Measurements from ENCODE around the gene CHST12. TPM values are rescaled to one million over a fixed set of nuclear protein-coding genes. Genes with fewer than 3 reads are reported as not detected.

Gene CHST12
- total RNA-seq, result 1 to 10 TPM; 4.8 to 8.5 TPM

DNA sequence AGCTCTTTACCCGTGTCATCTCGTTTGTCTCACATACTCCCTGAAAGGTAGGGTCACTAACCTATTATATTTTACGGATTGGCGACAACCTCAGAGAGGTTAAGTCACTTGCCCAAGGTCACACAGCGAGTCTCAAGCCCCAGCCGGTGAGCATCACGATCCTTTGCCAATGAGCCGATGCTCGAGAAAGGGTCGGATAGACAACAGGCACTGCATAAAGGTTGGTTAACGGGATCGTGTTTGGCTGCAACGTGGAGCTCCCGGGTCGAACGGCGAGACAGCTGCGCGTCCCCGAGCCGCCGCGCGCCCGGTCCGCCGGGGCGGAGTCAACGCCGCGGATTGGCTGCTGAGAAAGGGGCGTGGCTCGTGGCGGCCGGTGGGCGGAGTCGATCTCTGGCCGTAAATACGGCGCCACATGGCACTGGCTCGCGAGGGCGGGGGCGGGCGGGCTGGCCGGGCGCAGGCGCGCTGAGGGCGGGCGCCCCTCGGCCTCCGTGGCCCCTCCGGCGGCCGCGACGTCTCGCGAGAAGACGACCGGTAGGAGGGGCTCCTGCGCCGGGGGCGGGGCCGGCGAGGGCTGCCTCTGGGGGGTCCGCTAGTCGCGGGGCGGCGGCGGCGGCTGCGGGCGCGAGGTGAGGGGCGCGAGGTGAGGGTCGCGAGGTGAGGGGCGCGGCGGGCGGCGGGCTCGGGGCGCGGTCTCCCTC, at the start of gene CHST12:
TSS of gene CHST12 (plus strand) at position 598 of the 704 bp plus-strand sequence. CDS start 29,029 bp downstream, outside the sequence.
- ATAC-seq (replicated peaks), result peak; percentile 65
- H3K27ac Mint-ChIP-seq, result no peak within 1 kb of the TSS
- peak within 1 kb of the TSS; percentile 82 for H3K4me3 Mint-ChIP-seq
- H3K4me1 Mint-ChIP-seq, result peaks cover 43% of the 10 kb centered on the region
- no peaks in the 10 kb centered on the region for H3K9me3 Mint-ChIP-seq
- H3K27me3 Mint-ChIP-seq, result no peaks in the 10 kb centered on the region
- H3K36me3 Mint-ChIP-seq (ENCODE audit: low read depth), result no peaks in the 10 kb centered on the region

DNA sequence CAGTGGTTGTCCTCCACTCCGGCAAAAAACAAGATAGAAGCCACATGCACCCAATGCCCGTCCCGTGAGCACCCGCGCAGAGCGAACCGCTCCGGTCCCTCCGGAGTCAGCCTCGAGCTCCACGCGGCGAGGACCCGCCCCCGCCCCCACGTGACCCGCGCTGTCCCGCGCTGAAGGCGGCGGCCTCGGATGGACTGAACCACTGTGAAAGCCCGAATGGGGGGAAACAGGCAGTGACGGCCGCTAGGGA, 49.5 kb upstream of the CHST12 start:
- Mint-ChIP-seq H3K27me3 (no peaks in the 10 kb centered on the region), H3K4me1 (peaks cover 6% of the 10 kb centered on the region), H3K27ac (peak overlapping the region; percentile 100), H3K36me3 (ENCODE audit: low read depth) (peaks cover 42% of the 10 kb centered on the region), H3K4me3 (peak overlapping the region; percentile 97), H3K9me3 (no peaks in the 10 kb centered on the region)
- ATAC-seq (replicated peaks), result peak; percentile 73

DNA sequence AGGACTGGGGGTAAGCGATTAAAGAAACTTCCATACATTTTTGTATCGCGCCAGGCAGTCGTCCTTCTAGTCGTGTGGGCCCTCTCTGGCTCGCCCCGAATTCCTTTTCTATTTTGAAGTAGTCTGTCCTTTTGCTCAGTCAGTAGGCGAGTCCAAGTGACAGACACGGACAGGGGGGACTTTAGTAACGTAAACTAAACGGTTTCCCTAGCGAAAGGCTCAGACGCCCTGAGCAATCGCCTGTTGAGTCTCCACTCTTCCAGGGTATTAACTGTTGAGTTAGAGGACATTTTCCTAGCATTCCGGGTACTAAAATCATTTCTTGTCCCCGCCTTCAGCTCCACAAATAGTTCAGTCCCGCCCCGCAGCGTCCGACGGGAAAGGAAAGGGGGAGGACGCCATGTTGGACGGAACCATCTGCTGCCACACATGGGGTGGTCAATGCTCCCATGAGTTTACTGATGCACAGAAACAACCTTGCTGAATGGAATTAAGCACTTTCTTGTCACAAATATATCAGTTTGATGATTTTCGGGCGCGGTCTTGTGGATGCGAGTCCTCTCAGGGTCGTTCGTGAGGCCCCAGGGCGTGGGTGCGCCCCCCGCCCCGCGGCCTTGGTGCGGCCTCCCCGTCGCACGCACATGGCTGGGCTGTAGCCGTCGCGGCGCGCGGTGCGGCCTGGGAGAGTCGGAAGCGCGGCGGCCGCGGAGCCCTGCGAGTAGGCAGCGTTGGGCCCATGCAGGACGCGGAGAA, 49.0 kb upstream of the CHST12 start, which contains the start of gene EIF3B:
TSS of gene EIF3B (plus strand) at position 642 of the 753 bp plus-strand sequence. CDS start at position 737, 95 bp downstream.
- Mint-ChIP-seq H3K4me1 (peaks cover 11% of the 10 kb centered on the region), H3K27ac (peak within 1 kb of the TSS; percentile 100), H3K27me3 (no peaks in the 10 kb centered on the region), H3K36me3 (ENCODE audit: low read depth) (peaks cover 47% of the 10 kb centered on the region), H3K9me3 (no peaks in the 10 kb centered on the region), H3K4me3 (peak within 1 kb of the TSS; percentile 97)
- ATAC-seq (replicated peaks), result peak; percentile 92

DNA sequence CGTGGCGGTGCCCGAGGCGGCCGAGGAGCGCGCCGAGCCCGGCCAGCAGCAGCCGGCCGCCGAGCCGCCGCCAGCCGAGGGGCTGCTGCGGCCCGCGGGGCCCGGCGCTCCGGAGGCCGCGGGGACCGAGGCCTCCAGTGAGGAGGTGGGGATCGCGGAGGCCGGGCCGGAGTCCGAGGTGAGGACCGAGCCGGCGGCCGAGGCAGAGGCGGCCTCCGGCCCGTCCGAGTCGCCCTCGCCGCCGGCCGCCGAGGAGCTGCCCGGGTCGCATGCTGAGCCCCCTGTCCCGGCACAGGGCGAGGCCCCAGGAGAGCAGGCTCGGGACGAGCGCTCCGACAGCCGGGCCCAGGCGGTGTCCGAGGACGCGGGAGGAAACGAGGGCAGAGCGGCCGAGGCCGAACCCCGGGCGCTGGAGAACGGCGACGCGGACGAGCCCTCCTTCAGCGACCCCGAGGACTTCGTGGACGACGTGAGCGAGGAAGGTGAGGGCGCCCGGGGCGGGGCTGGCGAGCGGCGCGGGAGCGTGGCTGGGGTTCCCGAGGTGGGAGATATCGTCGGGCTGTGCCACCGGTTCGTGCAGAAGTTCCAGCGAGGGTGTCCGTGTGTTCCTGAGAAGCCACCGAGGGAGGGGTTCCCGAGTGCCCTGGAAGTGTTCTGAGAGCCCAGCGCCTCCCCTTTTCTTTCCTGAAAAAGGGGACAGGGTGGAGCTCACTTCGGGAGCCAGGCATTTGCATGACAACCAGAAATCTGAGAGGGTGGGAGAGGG, 48.3 kb upstream of the CHST12 start:
- Mint-ChIP-seq H3K4me1 (peaks cover 15% of the 10 kb centered on the region), H3K27me3 (no peaks in the 10 kb centered on the region), H3K4me3 (peak overlapping the region; percentile 97), H3K9me3 (no peaks in the 10 kb centered on the region), H3K27ac (peak overlapping the region; percentile 100), H3K36me3 (ENCODE audit: low read depth) (peaks cover 55% of the 10 kb centered on the region)
- peak; percentile 13 for ATAC-seq (replicated peaks)

DNA sequence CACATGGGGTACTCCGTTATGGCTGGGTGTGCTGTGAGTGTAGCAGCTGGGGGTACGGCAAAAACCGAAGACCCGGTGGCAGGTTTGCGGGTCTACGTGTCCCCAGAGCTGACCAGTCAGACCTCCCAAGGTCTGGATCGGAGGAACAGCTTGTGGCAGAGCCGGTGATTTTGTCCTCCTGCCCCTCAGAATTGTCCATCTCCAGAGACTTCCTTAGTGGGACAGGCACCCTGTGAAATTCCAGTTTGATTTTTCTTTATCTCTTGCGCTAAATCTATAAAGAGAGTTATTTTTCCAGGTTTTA, 47.8 kb upstream of the CHST12 start:
- H3K4me3 Mint-ChIP-seq, result peak overlapping the region; percentile 50
- peaks cover 15% of the 10 kb centered on the region for H3K4me1 Mint-ChIP-seq
- H3K27ac Mint-ChIP-seq, result peak overlapping the region; percentile 81
- no peaks in the 10 kb centered on the region for H3K27me3 Mint-ChIP-seq
- ATAC-seq (replicated peaks), result no peak
- no peaks in the 10 kb centered on the region for H3K9me3 Mint-ChIP-seq
- peaks cover 60% of the 10 kb centered on the region for H3K36me3 Mint-ChIP-seq (ENCODE audit: low read depth)

DNA sequence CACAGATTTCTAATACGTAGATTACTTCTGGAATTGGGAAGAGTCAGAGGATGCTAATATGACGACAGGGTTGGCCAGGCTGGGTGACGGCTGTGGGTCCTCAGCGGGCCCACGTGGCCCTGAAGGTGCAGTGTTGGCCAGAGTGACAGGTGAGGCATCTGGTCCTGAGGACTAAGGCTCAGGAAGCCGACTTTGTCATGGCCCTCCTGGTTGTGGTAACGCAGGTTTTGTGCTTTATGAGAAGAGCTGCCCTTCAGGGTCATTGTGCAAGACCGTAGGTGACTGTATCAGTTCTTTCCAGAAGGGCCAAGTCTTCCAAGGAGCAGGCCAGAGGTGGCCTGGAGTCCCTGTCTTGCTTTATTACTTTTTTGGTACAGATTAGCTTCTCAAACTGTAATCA, 46.2 kb upstream of the CHST12 start:
- ATAC-seq (replicated peaks), result no peak
- Mint-ChIP-seq H3K27me3 (no peaks in the 10 kb centered on the region), H3K36me3 (ENCODE audit: low read depth) (peaks cover 75% of the 10 kb centered on the region), H3K9me3 (no peaks in the 10 kb centered on the region), H3K27ac (peak overlapping the region; percentile 56), H3K4me1 (peaks cover 15% of the 10 kb centered on the region), H3K4me3 (peak overlapping the region; percentile 50)

DNA sequence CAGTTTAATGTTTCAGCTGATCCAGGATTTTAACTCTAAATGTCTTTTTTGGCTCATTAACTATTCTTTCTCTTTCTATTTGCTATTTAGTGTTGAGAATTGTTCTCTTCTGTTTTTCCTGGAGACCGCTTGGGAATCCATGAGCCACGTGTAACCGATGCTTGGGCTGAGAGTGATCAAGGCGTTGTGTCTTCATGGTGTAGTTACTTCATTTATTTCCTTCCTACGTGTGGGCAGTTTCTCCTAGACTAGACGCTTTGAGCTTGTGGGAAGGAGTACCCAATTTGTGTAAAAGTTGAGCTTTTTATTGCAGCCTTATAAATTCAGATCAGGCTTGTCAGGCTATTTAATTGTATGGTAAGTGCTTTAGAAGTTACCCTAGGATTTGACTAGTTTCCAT, 45.8 kb upstream of the CHST12 start:
- H3K27ac Mint-ChIP-seq, result peak overlapping the region; percentile 56
- H3K36me3 Mint-ChIP-seq (ENCODE audit: low read depth), result peaks cover 79% of the 10 kb centered on the region
- H3K27me3 Mint-ChIP-seq, result no peaks in the 10 kb centered on the region
- no peaks in the 10 kb centered on the region for H3K9me3 Mint-ChIP-seq
- peak overlapping the region; percentile 50 for H3K4me3 Mint-ChIP-seq
- peaks cover 15% of the 10 kb centered on the region for H3K4me1 Mint-ChIP-seq
- no peak for ATAC-seq (replicated peaks)

DNA sequence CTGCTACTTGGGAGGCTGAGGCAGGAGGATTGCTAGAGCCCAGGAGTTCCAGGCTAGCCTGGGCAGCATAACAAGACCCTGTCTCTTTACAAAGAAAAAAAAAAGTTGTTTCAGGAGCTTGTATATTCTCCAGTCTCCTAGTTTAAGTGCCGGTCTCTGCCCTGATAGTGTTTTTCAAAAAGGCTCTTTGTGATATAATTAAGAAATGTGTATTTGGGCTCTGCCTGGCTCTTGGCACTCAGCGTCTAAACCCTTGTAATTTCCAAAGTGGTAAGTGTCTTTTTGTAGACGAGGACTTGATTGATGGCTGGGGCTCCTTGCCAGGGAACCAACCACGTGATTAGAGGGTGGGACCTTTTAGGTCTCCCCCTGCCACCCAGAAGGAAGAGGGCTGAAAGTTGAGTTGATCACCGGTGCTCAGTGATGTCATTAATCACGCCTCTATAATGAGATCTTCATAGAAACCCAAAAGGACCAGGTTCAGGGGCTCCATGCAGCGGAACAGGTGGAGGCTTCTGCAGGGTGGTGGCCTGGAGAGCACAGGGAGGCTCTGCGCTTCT, 44.4 kb upstream of the CHST12 start:
- peak overlapping the region; percentile 19 for H3K4me3 Mint-ChIP-seq
- peak overlapping the region; percentile 52 for H3K27ac Mint-ChIP-seq
- no peaks in the 10 kb centered on the region for H3K27me3 Mint-ChIP-seq
- H3K36me3 Mint-ChIP-seq (ENCODE audit: low read depth), result peaks cover 94% of the 10 kb centered on the region
- no peak for ATAC-seq (replicated peaks)
- H3K4me1 Mint-ChIP-seq, result peaks cover 15% of the 10 kb centered on the region
- no peaks in the 10 kb centered on the region for H3K9me3 Mint-ChIP-seq

DNA sequence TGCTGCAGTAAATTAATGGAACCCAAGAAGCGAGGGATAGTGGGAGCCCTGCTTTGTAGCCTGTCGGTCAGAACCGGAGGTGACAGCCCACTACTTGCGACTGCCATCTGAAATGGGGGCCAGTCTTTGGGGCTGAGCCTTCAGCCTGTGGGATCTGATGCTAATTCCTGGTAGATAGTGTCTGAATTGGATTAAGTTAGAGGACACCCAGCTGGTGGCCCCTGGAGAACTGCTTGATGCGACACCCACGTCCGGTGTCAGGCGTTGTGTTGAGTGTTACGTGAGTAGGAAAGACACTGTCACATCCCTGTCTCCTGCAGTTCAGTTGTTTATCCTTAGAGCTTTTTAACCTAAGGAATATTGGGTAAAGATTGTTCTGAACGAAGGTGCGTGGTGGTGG, 43.8 kb upstream of the CHST12 start:
- H3K9me3 Mint-ChIP-seq, result no peaks in the 10 kb centered on the region

DNA sequence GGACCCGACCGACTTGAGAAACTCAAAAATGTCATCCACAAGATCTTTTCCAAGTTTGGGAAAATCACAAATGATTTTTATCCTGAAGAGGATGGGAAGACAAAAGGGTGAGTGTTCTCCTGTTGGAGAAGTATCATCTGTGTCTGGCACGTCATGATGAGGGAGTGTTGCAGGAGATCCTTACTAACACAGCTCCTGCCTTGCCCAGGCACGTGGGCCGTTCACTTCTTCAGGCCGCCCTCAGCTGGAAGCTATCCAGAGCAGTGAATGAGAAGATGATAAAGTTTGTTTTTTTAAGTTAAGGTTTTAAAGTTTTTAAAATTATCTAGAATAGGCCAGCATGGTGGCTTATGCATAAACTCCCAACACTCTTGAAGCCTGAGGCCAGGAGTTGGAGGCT, 42.6 kb upstream of the CHST12 start:
- no peak for ATAC-seq (replicated peaks)
- Mint-ChIP-seq H3K27ac (peak overlapping the region; percentile 38), H3K27me3 (no peaks in the 10 kb centered on the region), H3K36me3 (ENCODE audit: low read depth) (peaks cover 100% of the 10 kb centered on the region), H3K9me3 (no peaks in the 10 kb centered on the region), H3K4me1 (peaks cover 15% of the 10 kb centered on the region), H3K4me3 (no peak overlapping the region)

More for the DNA sequence above, 43.8 kb upstream of the CHST12 start:
- Mint-ChIP-seq H3K27ac (peak overlapping the region; percentile 36), H3K36me3 (ENCODE audit: low read depth) (peaks cover 94% of the 10 kb centered on the region), H3K4me1 (peaks cover 15% of the 10 kb centered on the region), H3K27me3 (no peaks in the 10 kb centered on the region), H3K4me3 (no peak overlapping the region)
- no peak for ATAC-seq (replicated peaks)

DNA sequence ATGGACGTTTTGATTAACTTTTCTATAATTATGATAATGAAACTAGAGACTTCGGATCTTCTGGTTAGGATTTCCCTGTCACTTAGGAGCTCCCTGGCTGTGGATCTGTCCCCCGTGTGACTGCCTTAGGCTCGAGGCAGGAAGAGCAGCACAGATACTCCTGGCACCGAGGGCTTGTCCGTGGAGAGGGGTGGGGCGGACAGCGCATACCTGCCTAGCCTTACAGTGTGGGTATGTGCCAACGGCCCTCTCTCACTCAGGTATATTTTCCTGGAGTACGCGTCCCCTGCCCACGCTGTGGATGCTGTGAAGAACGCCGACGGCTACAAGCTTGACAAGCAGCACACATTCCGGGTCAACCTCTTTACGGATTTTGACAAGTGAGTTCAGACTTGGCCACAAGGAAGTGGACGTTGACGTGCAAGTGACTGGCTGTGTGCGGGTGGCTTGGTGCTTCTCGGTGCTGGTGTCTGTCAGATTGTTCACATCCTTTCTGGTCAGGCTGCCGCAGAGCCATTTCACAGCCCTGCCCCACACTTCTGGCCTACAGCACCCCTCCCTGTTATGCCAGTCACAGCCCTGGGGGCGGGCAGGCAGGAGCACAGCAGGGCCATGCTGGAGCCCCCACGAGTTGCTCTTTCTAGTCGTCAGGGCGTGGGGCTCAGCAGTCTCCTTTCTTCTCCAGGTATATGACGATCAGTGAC, 40.9 kb upstream of the CHST12 start:
- H3K36me3 Mint-ChIP-seq (ENCODE audit: low read depth), result peaks cover 100% of the 10 kb centered on the region

DNA sequence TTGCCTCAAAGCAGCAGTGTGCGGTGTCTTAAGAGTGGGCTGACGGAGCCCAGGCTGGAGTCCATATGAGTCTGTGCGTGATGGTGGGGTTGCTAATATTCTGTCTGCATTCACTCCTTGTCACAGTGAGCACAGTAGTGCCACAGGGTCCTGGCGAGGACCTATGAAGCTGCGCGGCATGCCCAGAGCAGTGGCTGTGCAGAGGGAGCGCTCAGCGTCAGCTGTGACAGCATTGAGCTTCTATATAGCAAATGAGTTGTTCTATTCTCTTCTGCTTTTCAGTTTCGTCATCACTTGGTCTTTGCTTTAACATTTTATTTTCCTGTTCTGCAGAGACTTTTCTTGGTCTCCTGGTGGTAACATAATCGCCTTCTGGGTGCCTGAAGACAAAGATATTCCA, 34.3 kb upstream of the CHST12 start:
- Mint-ChIP-seq H3K27ac (no peak overlapping the region), H3K27me3 (no peaks in the 10 kb centered on the region), H3K9me3 (no peaks in the 10 kb centered on the region), H3K4me1 (no peaks in the 10 kb centered on the region), H3K4me3 (no peak overlapping the region), H3K36me3 (ENCODE audit: low read depth) (peaks cover 97% of the 10 kb centered on the region)
- no peak for ATAC-seq (replicated peaks)

More for the DNA sequence above, 40.9 kb upstream of the CHST12 start:
- Mint-ChIP-seq H3K4me1 (peaks cover 12% of the 10 kb centered on the region), H3K27ac (no peak overlapping the region), H3K27me3 (no peaks in the 10 kb centered on the region), H3K9me3 (no peaks in the 10 kb centered on the region), H3K4me3 (no peak overlapping the region)
- ATAC-seq (replicated peaks), result no peak

DNA sequence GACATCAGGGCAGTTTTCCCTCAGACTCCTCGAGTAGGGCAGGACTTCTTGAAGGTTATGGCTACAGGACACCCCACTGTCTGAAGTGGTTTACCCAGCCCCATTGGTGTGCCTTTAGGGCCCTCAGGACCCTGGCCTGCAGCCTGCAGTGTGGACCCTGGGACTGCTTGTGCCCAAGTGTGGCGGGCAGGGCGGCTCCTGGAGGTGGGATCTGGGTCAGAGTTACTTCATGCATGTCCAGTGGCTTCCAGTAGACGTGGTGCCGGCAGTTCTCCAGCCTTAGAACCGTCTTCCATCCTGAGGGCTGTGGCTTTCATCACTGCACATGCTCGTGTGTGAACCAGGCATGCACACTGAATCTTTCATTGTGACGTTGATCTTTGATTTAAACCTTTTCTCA, 32.1 kb upstream of the CHST12 start:
- Mint-ChIP-seq H3K36me3 (ENCODE audit: low read depth) (peaks cover 97% of the 10 kb centered on the region), H3K9me3 (no peaks in the 10 kb centered on the region), H3K27me3 (no peaks in the 10 kb centered on the region), H3K27ac (no peak overlapping the region), H3K4me1 (no peaks in the 10 kb centered on the region), H3K4me3 (no peak overlapping the region)
- ATAC-seq (replicated peaks), result no peak

DNA sequence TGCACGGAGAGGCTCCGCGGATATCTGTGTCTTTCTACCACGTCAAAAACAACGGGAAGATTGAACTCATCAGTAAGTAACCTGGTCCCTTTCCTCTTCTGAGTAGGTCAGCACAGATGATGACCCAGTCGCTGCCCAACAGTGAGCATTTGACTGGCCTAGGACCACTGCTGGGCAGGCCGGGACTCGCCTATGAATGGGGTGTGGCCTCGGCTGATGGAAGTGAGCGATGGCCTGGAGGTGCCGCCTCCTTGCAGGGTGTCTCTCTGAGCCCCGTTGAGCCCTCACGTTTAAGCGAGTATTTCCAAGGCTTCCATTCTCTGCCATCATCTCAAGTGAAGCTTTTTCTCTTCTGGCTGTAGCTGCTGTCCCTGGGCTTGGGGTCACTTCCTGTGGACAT, 30.7 kb upstream of the CHST12 start:
- H3K36me3 Mint-ChIP-seq (ENCODE audit: low read depth), result peaks cover 97% of the 10 kb centered on the region
- ATAC-seq (replicated peaks), result no peak
- H3K9me3 Mint-ChIP-seq, result no peaks in the 10 kb centered on the region
- H3K27ac Mint-ChIP-seq, result peak overlapping the region; percentile 49
- H3K4me1 Mint-ChIP-seq, result no peaks in the 10 kb centered on the region
- H3K27me3 Mint-ChIP-seq, result no peaks in the 10 kb centered on the region
- H3K4me3 Mint-ChIP-seq, result no peak overlapping the region

Data from activated T-helper 17 cell treated with anti-CD3 and anti-CD28 coated beads, Interleukin-2, amount 50 U/mL, for 72 hours (primary cell).